NCI-H69 (cell line): ENCODE measurements around the gene TM2D1.
"Not testable (repeated sequence)": the region's sequence is repeated elsewhere in the genome, so short reads cannot be mapped to it uniquely, and the experiment has no call there.

ENCODE experiments used
- DNase-seq: peaks from one replicate; lab custom pipeline; 2025; lab: John Stamatoyannopoulos, UW

The TM2D1 gene

GRCh38 chr1:61718996-61719663 is 5.8 kb downstream of the TM2D1 start:
- not testable (repeated sequence) for DNase-seq

GRCh38 chr1:61711969-61712368 is 13.0 kb downstream of the TM2D1 start:
- DNase-seq: no peak

- not testable (repeated sequence) for DNase-seq
Measured at GRCh38 chr1:61711257-61711656, 13.7 kb downstream of the TM2D1 start.

GRCh38 chr1:61709908-61710289 is 15.0 kb downstream of the TM2D1 start:
- no peak for DNase-seq

- DNase-seq: no peak
Measured at GRCh38 chr1:61708953-61709907, 15.7 kb downstream of the TM2D1 start.

GRCh38 chr1:61699911-61700851 is 24.8 kb downstream of the TM2D1 start:
- DNase-seq: no peak

- DNase-seq: no peak
Measured at GRCh38 chr1:61692155-61692800, 32.7 kb downstream of the TM2D1 start.

- no peak for DNase-seq
Measured at GRCh38 chr1:61687901-61688300, 37.0 kb downstream of the TM2D1 start.

- DNase-seq: no peak
Measured at GRCh38 chr1:61682891-61683290, 42.0 kb downstream of the TM2D1 start.

- peak; percentile 4 for DNase-seq
Measured at GRCh38 chr1:61680500-61680899, 44.4 kb downstream of the TM2D1 start.

- not testable (repeated sequence) for DNase-seq
Measured at GRCh38 chr1:61676881-61677280, 48.1 kb downstream of the TM2D1 start.

GRCh38 chr1:61674221-61674620 is 50.7 kb downstream of the TM2D1 start:
- DNase-seq: no peak

- DNase-seq: no peak
Measured at GRCh38 chr1:61672376-61672775, 52.6 kb downstream of the TM2D1 start.

- no peak for DNase-seq
Measured at GRCh38 chr1:61670445-61670844, 54.5 kb downstream of the TM2D1 start.

GRCh38 chr1:61670016-61670415 is 54.9 kb downstream of the TM2D1 start:
- peak; percentile 6 for DNase-seq

GRCh38 chr1:61659061-61659460 is 65.9 kb downstream of the TM2D1 start:
- peak; percentile 3 for DNase-seq

GRCh38 chr1:61655453-61655852 is 69.5 kb downstream of the TM2D1 start:
- DNase-seq: no peak

GRCh38 chr1:61654067-61654466 is 70.9 kb downstream of the TM2D1 start:
- no peak for DNase-seq

GRCh38 chr1:61648983-61649742 is 75.8 kb downstream of the TM2D1 start:
- no peak for DNase-seq

GRCh38 chr1:61647142-61647541 is 77.8 kb downstream of the TM2D1 start:
- DNase-seq: no peak

- DNase-seq: no peak
Measured at GRCh38 chr1:61645476-61645875, 79.5 kb downstream of the TM2D1 start.
